Midbrain (tissue), 1 donor: ENCODE results near the gene DERL3.
A peak's percentile ranks its signal among the peaks of the same experiment; 100 is the strongest.
"Not testable (repeated sequence)": the region's sequence is repeated elsewhere in the genome, so short reads cannot be mapped to it uniquely, and the experiment has no call there.

Experiments
- DNase-seq: peaks from one replicate; lab custom pipeline; 2025; lab: John Stamatoyannopoulos, UW

The DERL3 gene

GRCh38 chr22:23838681-23839468 lies at the start of gene DERL3:
Gene DERL3, minus strand, starts transcription at chr22:23839006. Its CDS starts 19 bp downstream, at chr22:23838987.
- peak; percentile 91 for DNase-seq

DNA sequence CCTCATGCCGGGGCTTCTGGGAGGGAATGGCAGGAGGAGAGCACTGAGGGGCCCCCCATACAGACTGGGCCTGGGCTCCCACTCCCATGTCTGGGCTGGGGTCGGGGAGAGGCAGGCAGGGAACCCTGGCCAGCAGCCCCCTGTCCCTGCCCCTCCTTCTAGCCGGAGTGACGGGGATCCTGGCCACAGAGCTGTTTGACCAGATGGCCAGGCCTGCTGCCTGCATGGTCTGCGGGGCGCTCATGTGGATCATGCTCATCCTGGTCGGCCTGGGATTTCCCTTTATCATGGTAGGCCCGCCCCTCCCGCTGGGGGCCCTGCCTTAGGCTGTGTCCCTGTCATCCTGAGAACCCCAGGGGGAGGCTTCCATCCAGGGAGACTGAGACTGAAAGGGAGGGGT lies 45.3 kb upstream of the DERL3 start:
- DNase-seq = no peak

- no peak for DNase-seq
Observed at GRCh38 chr22:23883658-23884057, 44.9 kb upstream of the DERL3 start.

GRCh38 chr22:23882370-23882769 lies 43.6 kb upstream of the DERL3 start:
- DNase-seq = no peak

GRCh38 chr22:23878219-23878618 lies 39.4 kb upstream of the DERL3 start:
- peak; percentile 60 for DNase-seq

- DNase-seq = no peak
Observed at GRCh38 chr22:23877566-23877965, 38.8 kb upstream of the DERL3 start.

GRCh38 chr22:23875801-23876200 lies 37.0 kb upstream of the DERL3 start:
- DNase-seq = no peak

GRCh38 chr22:23874871-23875270 lies 36.1 kb upstream of the DERL3 start:
- no peak for DNase-seq

- DNase-seq = no peak
Observed at GRCh38 chr22:23868580-23868979, 29.8 kb upstream of the DERL3 start.

DNA sequence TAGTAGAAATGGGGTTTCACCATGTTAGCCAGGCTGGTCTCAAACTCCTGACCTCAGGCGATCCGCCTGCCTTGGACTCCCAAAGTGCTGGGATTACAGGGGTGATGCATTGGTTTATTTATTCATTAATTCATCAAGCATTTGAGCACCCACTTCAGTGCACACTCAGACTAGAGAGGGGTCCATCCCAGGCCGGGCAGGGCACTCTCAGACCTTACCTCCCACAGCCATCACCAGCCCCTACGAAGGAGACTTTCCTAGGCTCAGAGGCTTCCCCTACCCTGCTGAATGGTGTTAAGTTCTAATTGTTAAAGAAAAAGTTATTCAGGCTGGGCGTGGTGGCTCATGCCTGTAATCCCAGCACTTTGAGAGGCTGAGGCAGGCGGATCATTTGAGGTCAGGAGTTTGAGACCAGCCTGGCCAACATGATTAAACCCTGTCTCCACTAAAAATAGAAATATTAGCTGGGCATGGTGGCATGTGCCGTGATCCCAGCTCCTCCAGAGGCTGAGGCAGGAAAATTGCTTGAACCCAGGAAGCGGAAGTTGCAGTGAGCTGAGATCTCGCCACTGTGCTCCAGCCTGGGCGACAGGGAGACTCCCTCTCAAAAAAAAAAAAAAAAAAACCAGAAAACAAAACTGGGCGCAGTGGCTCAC lies 25.8 kb upstream of the DERL3 start:
- not testable (repeated sequence) for DNase-seq

DNA sequence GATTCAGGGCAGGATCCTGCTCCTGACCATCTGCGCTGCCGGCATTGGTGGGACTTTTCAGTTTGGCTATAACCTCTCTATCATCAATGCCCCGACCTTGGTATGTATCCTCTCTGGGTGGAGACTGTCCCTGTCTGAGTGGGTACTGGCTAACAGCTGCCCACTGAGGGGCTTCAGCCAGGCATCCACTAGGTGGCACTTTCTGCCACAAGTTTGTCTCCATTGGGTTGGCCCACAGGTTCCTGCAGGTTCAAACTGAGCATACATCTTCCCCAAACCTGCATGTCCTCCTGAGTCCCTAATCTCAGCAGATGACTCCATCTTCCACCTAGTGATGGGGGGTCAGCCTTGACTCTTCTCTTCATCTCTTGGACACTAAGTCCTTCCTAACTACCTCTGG lies 23.3 kb upstream of the DERL3 start:
- peak; percentile 13 for DNase-seq

- not testable (repeated sequence) for DNase-seq
Observed at GRCh38 chr22:23860187-23860586, 21.4 kb upstream of the DERL3 start.

GRCh38 chr22:23859201-23859600 lies 20.4 kb upstream of the DERL3 start:
- DNase-seq = no peak

GRCh38 chr22:23858484-23858815 lies 19.6 kb upstream of the DERL3 start:
- no peak for DNase-seq

DNA sequence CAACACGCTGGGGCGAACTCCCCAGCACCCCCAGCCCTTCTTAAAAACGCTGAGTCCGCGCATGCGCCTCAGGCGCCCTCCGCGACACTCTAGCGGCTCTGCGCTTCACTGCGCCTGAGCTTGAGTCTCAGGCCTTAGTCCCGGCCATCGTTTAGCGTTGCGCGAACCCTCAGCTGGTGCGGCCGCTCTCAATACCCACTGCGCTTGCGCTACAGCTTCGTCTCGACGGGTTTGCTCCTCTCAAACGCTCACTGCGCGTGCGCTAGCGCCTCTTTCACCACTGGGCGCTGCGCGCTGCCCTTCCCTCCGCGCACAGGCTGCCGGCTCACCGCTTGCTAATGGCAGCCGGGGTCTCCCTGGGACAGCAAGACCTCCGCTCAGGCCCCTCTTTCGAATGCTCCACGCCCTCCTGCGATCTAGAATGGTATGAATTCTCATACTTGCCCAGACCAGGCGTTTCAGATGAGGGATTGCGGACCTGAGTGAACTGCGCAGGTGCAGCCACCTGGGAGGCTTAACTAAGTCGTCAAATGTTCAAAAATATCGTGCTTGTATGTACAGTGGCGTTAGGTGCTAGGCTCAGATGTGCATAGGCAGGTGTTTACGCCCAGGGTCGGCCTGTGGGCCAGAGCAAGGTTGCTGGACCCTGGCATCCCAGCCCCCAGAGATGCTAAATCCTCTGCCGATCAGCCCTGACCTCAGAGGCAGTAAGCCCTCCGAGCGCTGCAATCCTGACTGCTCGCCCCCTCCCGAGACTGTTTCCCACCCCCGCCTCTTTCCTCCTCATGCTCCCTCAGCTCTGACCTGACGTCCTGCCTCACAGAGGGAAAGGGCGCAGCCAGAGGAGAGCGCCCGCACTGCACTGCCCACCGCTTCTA lies 19.0 kb upstream of the DERL3 start, which contains the start of gene SLC2A11:
Gene SLC2A11, plus strand, starts transcription at position 270 of the 878 bp plus-strand sequence. Its CDS starts 125 bp downstream, at position 395.
- DNase-seq = peak; percentile 97

GRCh38 chr22:23856721-23857605 lies 18.2 kb upstream of the DERL3 start:
- DNase-seq = peak; percentile 76

- DNase-seq = no peak
Observed at GRCh38 chr22:23850136-23850611, 11.4 kb upstream of the DERL3 start.

GRCh38 chr22:23849009-23850006 lies 10.5 kb upstream of the DERL3 start:
- peak; percentile 86 for DNase-seq

DNA sequence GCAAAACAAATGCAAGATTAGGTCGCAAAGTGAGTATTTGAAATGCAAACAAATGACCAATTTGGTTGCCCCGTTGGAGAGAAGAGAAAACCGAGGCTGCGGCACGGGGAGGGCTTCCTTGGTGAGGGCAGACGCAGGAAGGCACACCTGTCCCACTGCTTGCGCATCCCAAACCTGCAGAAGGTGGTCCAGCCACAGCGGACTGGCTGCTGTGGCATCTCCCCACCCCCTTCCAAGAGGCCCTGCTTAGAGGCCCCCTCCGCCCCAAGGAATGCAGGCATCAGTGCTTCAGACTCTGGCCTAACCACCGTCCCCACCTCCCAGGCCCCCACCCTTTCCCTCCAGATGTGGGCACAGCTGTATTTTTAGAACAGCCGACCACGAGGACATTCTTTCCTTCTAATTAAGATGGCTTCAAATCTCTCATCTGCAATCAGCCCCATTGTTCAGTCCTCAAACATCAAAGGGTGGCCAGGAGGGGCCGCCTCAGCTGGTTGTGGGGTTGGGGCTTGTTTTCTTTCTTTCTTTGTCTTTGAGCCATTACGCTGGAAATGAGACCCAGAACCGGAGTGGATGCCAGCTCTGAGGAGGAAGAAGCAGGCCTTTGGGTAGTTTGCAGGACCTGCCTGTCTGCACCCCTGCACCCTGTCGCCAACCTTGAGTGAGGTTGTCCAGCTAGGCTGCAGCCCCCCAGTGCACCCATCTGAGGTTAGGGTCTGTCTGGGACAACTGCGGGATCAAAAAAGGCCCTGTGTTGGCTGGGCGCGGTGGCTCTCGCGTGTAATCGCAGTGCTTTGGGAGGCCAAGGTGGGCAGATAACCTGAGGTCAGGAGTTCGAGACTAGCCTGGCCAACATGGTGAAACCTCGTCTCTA lies 9.4 kb upstream of the DERL3 start:
- DNase-seq = no peak
